GM18951 (cell line): ENCODE data around the gene ZNF549.
"Not testable (repeated sequence)": the region's sequence is repeated elsewhere in the genome, so short reads cannot be mapped to it uniquely, and the experiment has no call there.

Experiments
- POLR2A ChIP-seq: IDR thresholded peaks from 4 replicates; pipeline ENCODE4 v1.6.1; 2011; ENCODE audit warnings: mild to moderate bottlenecking; ENCODE audit not compliant: insufficient read length, insufficient read depth; ENCODE audit errors: extremely low read depth
- in situ Hi-C: fragments of 300-500 bp; cut with MboI; formaldehyde crosslinking; loops from one replicate; pipeline ENCODE4 v1.12.0; 2022; ENCODE audit warnings: low sequenced_read_pairs, mixed read lengths, inconsistent platforms; ENCODE audit not compliant: unreplicated experiment

The ZNF549 gene

DNA sequence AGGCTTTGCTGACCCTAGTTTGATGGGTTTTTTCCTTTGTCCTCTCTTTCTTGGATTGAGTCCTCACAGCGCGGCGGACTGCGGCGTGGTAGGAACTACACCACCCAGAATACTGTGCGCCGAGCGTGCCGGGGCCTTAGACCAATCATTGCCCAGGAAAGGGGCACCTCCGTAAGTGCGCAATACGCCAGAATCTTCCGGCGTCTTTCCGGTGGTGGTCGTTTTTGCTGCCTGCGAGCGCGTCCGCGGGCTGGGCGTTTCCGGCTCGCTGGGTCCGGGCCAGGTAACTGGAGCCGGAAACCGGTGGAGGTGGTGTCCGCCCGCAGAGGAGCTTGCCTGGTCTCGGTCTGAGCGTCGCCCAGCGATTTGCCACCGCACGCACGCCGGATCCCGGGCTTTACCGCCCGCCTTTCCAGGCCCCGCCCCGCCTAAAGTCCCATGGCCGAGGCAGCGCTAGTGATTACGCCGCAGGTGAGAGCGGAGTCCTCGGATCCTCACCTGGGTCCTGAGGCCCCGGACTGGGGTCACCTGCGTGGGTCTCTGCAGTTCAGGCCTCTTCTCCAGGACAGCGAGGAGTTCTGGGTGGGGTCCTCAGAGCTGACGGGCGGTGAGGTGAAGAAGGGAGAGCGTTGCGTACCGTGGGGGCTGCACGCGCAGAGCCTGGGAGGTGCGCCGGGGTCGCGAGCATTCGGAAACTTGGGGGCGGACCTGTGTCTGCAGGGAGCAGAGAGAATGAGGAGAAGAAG, at the start of gene ZNF549:
Gene ZNF549, plus strand, starts transcription at position 221 of the 746 bp plus-strand sequence. Its CDS starts 218 bp downstream, at position 439.
- peak; percentile 71 for TF ChIP-seq POLR2A
- in situ Hi-C loops: no loop called here

DNA sequence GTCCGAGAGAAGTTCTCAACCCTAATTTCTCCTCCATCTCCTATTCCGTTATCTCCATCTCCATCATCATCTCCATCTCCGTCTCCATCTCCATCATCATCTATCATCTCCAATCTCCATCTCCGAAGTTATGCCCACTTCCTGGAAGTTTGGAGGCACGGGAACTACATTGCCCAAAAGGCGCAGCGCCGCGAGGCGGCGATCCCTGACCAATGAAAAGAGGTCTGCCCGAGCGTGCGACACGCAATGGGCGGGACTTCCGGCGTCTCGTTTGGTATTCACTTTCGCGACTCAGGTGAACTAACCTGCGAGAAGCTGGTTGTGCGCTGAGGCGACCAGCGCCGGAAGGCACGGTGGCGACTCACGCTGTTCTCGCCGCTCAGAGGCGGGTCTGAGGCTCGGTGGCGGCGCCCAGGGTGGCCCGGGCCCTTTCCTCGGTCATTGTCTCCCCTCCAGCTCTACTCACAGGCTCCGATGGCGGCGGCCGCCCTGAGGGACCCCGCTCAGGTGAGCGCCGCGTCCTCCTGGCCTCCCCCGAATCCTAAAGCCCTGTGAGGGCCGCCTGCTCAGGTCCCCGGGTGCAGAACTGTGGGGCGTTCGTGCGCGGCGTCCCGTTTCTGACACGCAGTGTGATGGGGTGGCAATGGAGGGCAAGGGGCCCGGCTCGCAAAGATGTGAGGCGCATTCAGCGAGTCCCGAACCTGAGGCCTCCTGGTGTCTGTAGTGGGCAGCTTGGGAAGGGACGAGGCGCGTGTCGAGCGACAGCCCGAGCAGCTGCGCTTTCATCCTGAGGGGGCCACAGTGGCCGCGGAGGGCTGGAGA, 39.5 kb upstream of the ZNF549 start, which contains the start of gene ZNF419:
Gene ZNF419, plus strand, starts transcription at position 274 of the 822 bp plus-strand sequence. Its CDS starts 201 bp downstream, at position 475.
- in situ Hi-C loops: not testable (repeated sequence)
- peak; percentile 67 for TF ChIP-seq POLR2A

- in situ Hi-C loops: not testable (repeated sequence)
Measured at GRCh38 chr19:57488299-57488644, 38.9 kb upstream of the ZNF549 start.

DNA sequence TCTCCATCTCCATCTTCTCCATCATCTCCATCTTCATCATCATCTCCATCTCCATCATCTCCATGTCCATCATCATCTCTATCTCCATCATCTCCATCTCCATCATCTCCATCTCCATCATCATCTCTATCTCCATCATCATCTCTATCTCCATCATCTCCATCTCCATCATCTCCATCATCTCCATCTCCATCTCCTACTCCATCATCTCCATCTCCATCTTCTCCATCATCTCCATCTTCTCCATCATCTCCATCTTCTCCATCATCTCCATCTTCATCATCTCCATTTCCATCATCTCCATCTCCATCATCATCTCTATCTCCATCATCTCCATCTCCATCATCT, 27.9 kb upstream of the ZNF549 start:
- in situ Hi-C loops: not testable (repeated sequence)

DNA sequence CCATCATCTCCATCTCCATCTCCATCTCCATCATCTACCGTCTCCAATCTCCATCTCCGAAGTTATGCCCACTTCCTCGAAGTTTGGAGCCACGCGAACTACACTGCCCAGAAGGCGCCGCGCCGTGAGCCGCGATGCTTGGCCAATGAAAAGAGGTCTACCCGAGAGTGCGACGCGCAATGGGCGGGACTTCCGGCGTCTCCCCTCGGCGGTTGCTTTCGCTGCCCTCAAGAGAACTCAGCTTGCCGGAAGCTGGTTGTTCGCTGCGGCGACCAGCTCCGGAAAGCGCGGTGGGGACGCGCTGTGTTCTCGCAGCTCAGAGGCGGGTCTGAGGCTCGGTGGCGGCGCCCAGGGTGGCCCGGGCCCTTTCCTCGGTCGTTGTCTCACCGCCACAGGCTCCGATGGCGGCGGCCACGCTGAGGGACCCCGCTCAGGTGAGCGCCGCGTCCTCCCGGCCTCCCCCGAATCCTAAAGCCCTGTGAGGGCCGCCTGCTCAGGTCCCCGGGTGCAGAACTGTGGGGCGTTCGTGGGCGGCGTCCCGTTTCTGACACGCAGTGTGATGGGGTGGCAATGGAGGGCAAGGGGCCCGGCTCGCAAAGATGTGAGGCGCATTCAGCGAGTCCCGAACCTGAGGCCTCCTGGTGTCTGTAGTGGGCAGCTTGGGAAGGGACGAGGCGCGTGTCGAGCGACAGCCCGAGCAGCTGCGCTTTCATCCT, 27.3 kb upstream of the ZNF549 start, which contains the start of gene ZNF773:
Gene ZNF773, plus strand, starts transcription at position 259 of the 716 bp plus-strand sequence. Its CDS starts 143 bp downstream, at position 402.
- TF ChIP-seq POLR2A: peak; percentile 91
- in situ Hi-C loops: not testable (repeated sequence)

- in situ Hi-C loops: not testable (repeated sequence)
Measured at GRCh38 chr19:57500400-57500799, 26.8 kb upstream of the ZNF549 start.

DNA sequence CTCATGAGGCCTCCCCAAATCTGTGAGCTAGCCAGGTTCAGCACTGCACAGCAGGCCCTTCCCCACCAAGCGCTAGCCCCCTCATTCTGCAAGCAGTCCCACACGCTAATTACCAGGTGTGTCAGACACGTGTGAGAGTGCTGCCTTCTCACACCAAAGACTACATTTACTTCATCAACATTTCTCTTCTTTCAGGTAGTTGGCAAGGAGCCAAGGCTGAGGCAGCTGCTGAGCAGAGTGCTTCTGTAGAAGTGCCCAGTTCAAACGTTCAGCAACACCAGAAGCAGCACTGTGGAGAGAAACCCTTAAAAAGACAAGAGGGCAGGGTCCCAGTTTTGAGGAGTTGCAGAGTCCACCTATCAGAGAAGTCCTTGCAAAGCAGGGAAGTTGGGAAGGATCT, 21.0 kb upstream of the ZNF549 start:
- TF ChIP-seq POLR2A: no peak
- in situ Hi-C loops: no loop called here

DNA sequence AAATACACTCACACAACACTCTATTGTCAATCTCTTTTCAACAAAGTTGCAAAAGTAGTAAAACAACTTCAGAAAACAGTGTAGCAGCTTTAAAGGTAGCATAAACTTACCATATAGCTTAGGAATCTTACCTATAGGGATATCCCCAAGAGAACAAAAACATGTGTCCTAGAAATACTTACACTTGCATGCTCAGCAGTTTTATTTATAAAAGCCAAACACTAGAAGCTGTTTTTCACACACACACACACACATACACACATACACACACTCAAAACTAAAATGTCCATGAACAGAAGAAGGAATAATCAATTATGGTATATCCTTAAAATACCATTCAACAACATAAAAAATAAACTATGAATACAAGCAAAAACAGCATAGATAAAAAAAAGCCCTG, 15.7 kb upstream of the ZNF549 start:
- in situ Hi-C loops: no loop called here
- no peak for TF ChIP-seq POLR2A

DNA sequence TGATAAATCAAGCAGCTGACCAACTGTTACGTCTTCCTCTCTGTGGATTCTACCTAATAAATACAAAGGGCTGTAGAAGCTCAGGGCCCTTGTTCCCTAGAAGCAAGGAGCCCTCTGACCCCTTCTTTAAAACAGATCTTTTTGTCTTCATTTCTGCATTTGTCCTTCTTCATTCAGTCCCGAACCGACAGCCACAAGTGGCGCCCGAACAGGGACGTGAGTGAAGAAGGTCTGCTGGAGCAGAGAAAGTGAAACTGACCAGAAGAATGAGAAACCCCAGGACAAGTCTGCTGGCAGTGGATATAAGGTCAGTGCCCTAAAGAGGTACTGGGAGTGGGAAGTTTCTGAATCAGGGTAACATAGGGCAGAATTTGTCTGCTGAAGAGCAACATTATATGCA, 14.3 kb upstream of the ZNF549 start:
- TF ChIP-seq POLR2A: no peak
- in situ Hi-C loops: no loop called here

DNA sequence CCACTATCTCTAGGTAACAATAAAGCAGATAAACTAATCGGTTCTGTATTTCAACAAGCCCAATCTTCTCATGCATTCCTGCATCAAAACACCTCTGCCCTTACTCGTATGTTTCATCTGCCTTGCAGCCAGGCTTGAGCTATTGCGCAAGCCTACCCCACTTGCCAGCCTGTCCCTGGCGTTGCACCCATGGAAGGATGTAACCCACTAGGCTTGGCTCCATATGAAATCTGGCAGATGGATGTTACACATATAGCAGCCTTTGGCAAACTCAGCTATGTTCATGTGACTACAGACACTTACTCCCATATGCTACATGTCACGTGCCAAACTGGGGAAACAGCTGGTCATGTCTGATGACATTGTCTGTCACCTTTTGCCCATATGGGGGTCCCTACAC, 11.9 kb upstream of the ZNF549 start:
- in situ Hi-C loops: no loop called here
- TF ChIP-seq POLR2A: no peak

DNA sequence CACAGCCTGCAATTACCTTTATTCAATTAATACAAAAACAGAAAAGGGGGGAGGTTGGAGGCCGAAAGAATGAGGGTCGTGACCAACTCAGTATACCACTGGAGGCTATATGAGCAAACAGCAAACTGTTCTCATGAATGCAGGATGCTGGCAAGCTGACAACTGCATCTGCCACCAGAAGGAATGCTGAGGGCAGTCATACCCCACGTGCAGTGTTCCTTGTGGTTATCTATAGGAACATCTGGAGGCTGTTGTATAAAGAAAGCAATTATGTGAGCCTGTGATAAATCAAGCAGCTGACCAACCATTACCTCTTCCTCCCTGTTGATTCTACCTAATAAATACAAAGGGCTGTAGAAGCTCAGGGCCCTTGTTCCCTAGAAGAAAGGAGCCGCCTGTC, 9.1 kb upstream of the ZNF549 start:
- in situ Hi-C loops: not testable (repeated sequence)

GRCh38 chr19:57537953-57538547, 10.9 kb downstream of the ZNF549 start:
- in situ Hi-C loops: no loop called here

GRCh38 chr19:57546513-57546912, 19.4 kb downstream of the ZNF549 start:
- in situ Hi-C loops: no loop called here

More at GRCh38 chr19:57537953-57538547, 10.9 kb downstream of the ZNF549 start:
- TF ChIP-seq POLR2A: no peak

More at GRCh38 chr19:57546513-57546912, 19.4 kb downstream of the ZNF549 start:
- no peak for TF ChIP-seq POLR2A
